Thoracic aorta (tissue), 2 donors: ENCODE data around the gene WNK2. TPM values are rescaled to one million over a fixed set of nuclear protein-coding genes. Genes with fewer than 3 reads are reported as not detected.

Experiments used
- ATAC-seq: fragments of 150-250 bp; one replicate; pipeline ENCODE4 v1.8.0; 2017; ENCODE audit warnings: low read depth; ENCODE audit not compliant: insufficient number of reproducible peaks, low FRiP score
- DNase-seq: peaks from one replicate; pipeline ENCODE4 v3.0.0-alpha.2; 2020; ENCODE audit warnings: low spot score
- H3K27ac ChIP-seq, 2 donors: fragments of 200-600 bp; sonication (generic); 1 replicate in 1 of 2; 2 replicates in 1 of 2; pipeline ENCODE4 v1.5.1; 2016; ENCODE audit warnings: mild to moderate bottlenecking in 2 of 2, moderate library complexity in 2 of 2
- H3K27me3 ChIP-seq: fragments of 200-600 bp; sonication (generic); replicated peaks from 2 replicates; pipeline ENCODE4 v1.6.0; 2016; ENCODE audit warnings: mild to moderate bottlenecking; ENCODE audit not compliant: insufficient read depth
- H3K36me3 ChIP-seq: fragments of 200-600 bp; sonication (generic); one replicate; pipeline ENCODE4 v1.5.1; 2016
- H3K4me1 ChIP-seq, 2 donors: fragments of 200-600 bp; sonication (generic); 1 replicate in 1 of 2; 2 replicates in 1 of 2; pipeline versions ENCODE4 v1.5.1 to v1.6.0; 2016; ENCODE audit warnings: low read depth in 2 of 2, mild to moderate bottlenecking in 1 of 2; ENCODE audit not compliant: control insufficient read depth in 1 of 2
- H3K4me3 ChIP-seq: fragments of 200-600 bp; sonication (generic); 2 replicates; pipeline ENCODE4 v1.5.1; 2016; ENCODE audit warnings: mild to moderate bottlenecking
- H3K9me3 ChIP-seq: fragments of 200-600 bp; sonication (generic); 2 replicates; pipeline ENCODE4 v1.5.1; 2016
- CTCF ChIP-seq: fragments of 200-600 bp; sonication (generic); IDR thresholded peaks from one replicate; pipeline ENCODE4 v1.5.1; 2019; ENCODE audit warnings: antibody characterized with exemption
- total RNA-seq, 2 donors: library from RNA; depleted of rRNA; stranded (reverse); fragments of >200 nt; gene quantifications; one replicate each; pipeline versions ENCODE4 v1.1.0 to v1.2.3, GENCODE V29; 2016

Gene WNK2
- total RNA-seq, 2 donors from 2014 or later: 0.95 to 4.7 TPM

GRCh38 chr9:93262537-93263310, 78.8 kb downstream of the WNK2 start:
- H3K9me3 ChIP-seq: no peaks in the 10 kb centered on the region
- no peaks in the 10 kb centered on the region for H3K4me1 ChIP-seq
- H3K27me3 ChIP-seq: no peaks in the 10 kb centered on the region
- H3K36me3 ChIP-seq: no peaks in the 10 kb centered on the region
- DNase-seq (no peak), ATAC-seq (no peak)
- TF ChIP-seq CTCF: no peak
- no peak overlapping the region for H3K27ac ChIP-seq
- H3K4me3 ChIP-seq: no peak overlapping the region

GRCh38 chr9:93263334-93264229, 79.6 kb downstream of the WNK2 start:
- DNase-seq: no peak
- H3K27ac ChIP-seq: no peak overlapping the region
- ATAC-seq: no peak
- H3K36me3 ChIP-seq: no peaks in the 10 kb centered on the region
- H3K4me1 ChIP-seq: no peaks in the 10 kb centered on the region
- H3K9me3 ChIP-seq: no peaks in the 10 kb centered on the region
- no peak for TF ChIP-seq CTCF
- no peaks in the 10 kb centered on the region for H3K27me3 ChIP-seq
- H3K4me3 ChIP-seq: no peak overlapping the region

GRCh38 chr9:93264338-93265125, 80.6 kb downstream of the WNK2 start:
- TF ChIP-seq CTCF: no peak
- H3K9me3 ChIP-seq: no peaks in the 10 kb centered on the region
- no peaks in the 10 kb centered on the region for H3K36me3 ChIP-seq
- H3K27ac ChIP-seq: no peak overlapping the region
- H3K4me3 ChIP-seq: no peak overlapping the region
- no peaks in the 10 kb centered on the region for H3K27me3 ChIP-seq
- H3K4me1 ChIP-seq: no peaks in the 10 kb centered on the region
- ATAC-seq: no peak
- no peak for DNase-seq

GRCh38 chr9:93265301-93265971, 81.5 kb downstream of the WNK2 start:
- H3K36me3 ChIP-seq: no peaks in the 10 kb centered on the region
- H3K4me1 ChIP-seq: no peaks in the 10 kb centered on the region
- ATAC-seq (no peak), DNase-seq (no peak)
- no peak overlapping the region for H3K4me3 ChIP-seq
- no peaks in the 10 kb centered on the region for H3K27me3 ChIP-seq
- H3K27ac ChIP-seq: no peak overlapping the region
- H3K9me3 ChIP-seq: no peaks in the 10 kb centered on the region
- TF ChIP-seq CTCF: no peak
